ENCODE measurements around the gene DPH7.
A peak's percentile ranks its signal among the peaks of the same experiment; 100 is the strongest.

Gene DPH7

DNA sequence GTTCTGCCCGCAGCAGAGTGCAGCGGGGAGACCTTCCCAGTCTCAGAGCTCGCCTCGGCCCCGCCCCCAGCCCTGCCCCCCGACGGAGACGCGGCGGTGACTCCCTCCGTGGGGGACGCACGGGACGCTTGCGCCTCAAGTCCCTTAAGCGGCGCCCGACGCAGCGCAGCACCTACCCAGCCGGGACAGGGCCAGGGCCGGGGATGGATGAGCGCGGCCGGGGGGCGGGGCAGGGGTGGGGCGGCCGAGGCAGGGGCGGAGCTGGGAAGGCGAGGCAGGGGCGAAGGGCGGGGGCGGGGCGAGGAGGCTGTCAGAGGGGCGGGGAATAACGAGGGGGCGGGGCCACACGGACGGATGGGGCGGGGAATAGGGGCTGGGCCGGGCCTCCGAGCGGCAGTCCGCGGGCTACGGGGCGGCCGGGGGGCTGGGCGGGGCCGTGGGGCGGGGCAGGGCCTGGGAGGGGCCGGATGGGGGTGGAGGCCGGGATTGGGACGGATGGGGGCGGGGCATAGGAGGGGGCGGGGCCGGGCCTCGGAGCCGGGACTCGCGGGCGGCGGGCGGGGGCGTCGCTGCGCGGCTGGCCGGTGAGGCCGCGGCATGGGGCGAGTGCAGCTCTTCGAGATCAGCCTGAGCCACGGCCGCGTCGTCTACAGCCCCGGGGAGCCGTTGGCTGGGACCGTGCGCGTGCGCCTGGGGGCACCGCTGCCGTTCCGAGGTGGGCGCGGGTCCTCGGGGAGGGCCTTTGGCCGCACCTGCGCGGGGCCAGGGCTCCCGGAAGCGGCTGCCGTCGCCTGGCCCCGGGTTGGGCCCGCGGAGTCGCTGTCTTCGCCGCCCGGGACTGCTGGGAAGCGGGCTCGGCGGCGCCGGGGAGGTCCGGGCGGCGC, 26.6 kb upstream of the DPH7 start, which contains the start of gene ARRDC1:
Gene ARRDC1, plus strand, starts transcription at position 566 of the 884 bp plus-strand sequence. Its CDS starts 32 bp downstream, at position 598.
- Histone ChIP-seq H3K4me1 (ENCODE audit: insufficient read depth, low read length, poor library complexity, severe bottlenecking) (peaks cover 27% of the 10 kb centered on the region), H3K27me3 (ENCODE audit: insufficient read depth, low read length, poor library complexity, severe bottlenecking) (no peaks in the 10 kb centered on the region), H3K9me3 (ENCODE audit: insufficient read depth, low read depth, low read length) (no peaks in the 10 kb centered on the region), H2AFZ (ENCODE audit: low read length) (peak within 1 kb of the TSS; percentile 81; the same call in 1 of the 2 replicates), H4K20me1 (ENCODE audit: insufficient read depth, low read length, poor library complexity, severe bottlenecking) (peaks cover 15% of the 10 kb centered on the region), H3K79me2 (ENCODE audit: insufficient read depth, low read length) (peaks cover 17% of the 10 kb centered on the region), H3K9ac (ENCODE audit: low read depth, low read length, poor library complexity, severe bottlenecking) (peak within 1 kb of the TSS; percentile 75), H3K36me3 (ENCODE audit: insufficient read depth, low read length) (no peaks in the 10 kb centered on the region), H3K4me2 (ENCODE audit: low read depth, low read length, poor library complexity, severe bottlenecking) (peak within 1 kb of the TSS; percentile 94), H3K4me3 (ENCODE audit: low read length, poor library complexity, severe bottlenecking) (peak within 1 kb of the TSS; percentile 85), H3K9me2 (replicated peaks; ENCODE audit: low read depth, low read length) (no peaks in the 10 kb centered on the region), H3F3A (ENCODE audit: low read depth) (0 out of 2 replicates have a peak, but pooled peaks cover 2% of the 10 kb centered on the region)
- TF ChIP-seq, protein P1, sequence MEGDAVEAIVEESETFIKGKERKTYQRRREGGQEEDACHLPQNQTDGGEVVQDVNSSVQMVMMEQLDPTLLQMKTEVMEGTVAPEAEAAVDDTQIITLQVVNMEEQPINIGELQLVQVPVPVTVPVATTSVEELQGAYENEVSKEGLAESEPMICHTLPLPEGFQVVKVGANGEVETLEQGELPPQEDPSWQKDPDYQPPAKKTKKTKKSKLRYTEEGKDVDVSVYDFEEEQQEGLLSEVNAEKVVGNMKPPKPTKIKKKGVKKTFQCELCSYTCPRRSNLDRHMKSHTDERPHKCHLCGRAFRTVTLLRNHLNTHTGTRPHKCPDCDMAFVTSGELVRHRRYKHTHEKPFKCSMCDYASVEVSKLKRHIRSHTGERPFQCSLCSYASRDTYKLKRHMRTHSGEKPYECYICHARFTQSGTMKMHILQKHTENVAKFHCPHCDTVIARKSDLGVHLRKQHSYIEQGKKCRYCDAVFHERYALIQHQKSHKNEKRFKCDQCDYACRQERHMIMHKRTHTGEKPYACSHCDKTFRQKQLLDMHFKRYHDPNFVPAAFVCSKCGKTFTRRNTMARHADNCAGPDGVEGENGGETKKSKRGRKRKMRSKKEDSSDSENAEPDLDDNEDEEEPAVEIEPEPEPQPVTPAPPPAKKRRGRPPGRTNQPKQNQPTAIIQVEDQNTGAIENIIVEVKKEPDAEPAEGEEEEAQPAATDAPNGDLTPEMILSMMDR (conservative IDR thresholded peaks at IDR 0.05; ENCODE audit: low read length) = no peak
- TF ChIP-seq EZH2phosphoT487 (IDR thresholded peaks at IDR 0.05; ENCODE audit: borderline replicate concordance) = no peak

DNA sequence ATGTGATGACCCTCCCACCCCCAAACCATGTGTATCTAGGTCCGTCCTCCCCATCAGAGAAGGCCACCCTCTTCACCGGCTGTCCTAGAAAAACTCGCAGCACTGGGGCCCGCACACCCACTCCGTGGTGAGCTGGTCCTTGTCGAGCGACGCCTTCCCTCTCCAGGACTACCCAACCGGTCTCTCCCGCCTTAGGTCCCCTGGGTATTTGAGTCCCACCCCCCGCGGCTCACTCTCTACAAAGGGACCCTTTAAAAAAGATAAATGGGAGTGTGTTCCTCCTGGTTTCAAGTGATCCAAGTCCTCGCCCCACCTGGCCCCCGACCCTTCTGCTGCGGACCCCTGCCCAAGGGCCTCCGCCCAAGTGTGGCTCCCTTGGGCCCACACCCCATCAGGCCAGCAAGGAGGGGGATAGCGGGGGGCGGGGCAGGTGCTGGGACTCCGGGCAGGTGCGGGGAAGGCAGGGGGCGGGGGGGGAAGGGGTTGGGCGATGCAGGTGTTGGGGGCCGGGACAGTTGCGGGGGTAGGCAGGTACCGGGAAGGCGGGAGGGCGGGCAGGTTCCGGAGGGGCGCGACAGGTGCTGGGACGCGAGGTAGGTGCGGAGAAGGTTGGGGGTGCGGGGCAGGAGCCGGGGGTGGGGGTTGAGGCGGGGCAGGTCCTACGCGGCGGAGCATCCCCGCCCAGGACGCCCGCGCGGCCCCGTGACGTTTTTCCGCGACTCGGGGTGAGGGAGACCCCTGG, 25.8 kb upstream of the DPH7 start:
- TF ChIP-seq, protein P1 (conservative IDR thresholded peaks at IDR 0.05; ENCODE audit: low read length) = no peak
- Histone ChIP-seq H3K9ac (ENCODE audit: low read depth, low read length, poor library complexity, severe bottlenecking) (no peak overlapping the region), H3K79me2 (ENCODE audit: insufficient read depth, low read length) (peaks cover 17% of the 10 kb centered on the region), H3K9me2 (replicated peaks; ENCODE audit: low read depth, low read length) (no peaks in the 10 kb centered on the region), H3K27me3 (ENCODE audit: insufficient read depth, low read length, poor library complexity, severe bottlenecking) (no peaks in the 10 kb centered on the region), H3K4me1 (ENCODE audit: insufficient read depth, low read length, poor library complexity, severe bottlenecking) (peaks cover 27% of the 10 kb centered on the region), H3K4me3 (ENCODE audit: low read length, poor library complexity, severe bottlenecking) (peak overlapping the region; percentile 29), H3F3A (ENCODE audit: low read depth) (0 out of 2 replicates have a peak, but pooled peaks cover 2% of the 10 kb centered on the region), H3K36me3 (ENCODE audit: insufficient read depth, low read length) (no peaks in the 10 kb centered on the region), H3K9me3 (ENCODE audit: insufficient read depth, low read depth, low read length) (no peaks in the 10 kb centered on the region), H4K20me1 (ENCODE audit: insufficient read depth, low read length, poor library complexity, severe bottlenecking) (peaks cover 15% of the 10 kb centered on the region), H3K4me2 (ENCODE audit: low read depth, low read length, poor library complexity, severe bottlenecking) (peak overlapping the region; percentile 34), H2AFZ (ENCODE audit: low read length) (no peak overlapping the region)

DNA sequence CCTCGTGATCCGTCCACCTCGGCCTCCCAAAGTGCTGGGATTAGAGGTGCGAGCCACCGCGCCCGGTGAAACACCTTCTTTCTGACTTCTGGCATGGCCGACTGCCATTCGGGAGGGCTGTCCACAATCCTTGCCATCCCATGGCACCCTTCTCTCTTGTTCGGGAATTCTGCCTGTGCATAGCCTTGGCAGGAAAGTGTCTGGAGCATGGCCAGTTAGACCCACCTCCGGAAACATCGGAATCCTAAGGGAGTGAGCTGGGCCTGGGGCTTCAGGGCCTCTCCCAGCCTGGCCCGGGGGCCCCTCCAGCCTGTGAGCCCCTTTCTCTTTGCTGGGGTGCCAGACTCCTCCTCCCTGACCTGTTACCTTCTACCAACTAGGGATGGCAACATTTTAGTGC, 25.2 kb upstream of the DPH7 start:
- Histone ChIP-seq H2AFZ (ENCODE audit: low read length) (no peak overlapping the region), H3K9me3 (ENCODE audit: insufficient read depth, low read depth, low read length) (no peaks in the 10 kb centered on the region), H3K79me2 (ENCODE audit: insufficient read depth, low read length) (peaks cover 17% of the 10 kb centered on the region), H3K27me3 (ENCODE audit: insufficient read depth, low read length, poor library complexity, severe bottlenecking) (no peaks in the 10 kb centered on the region), H3K4me1 (ENCODE audit: insufficient read depth, low read length, poor library complexity, severe bottlenecking) (peaks cover 27% of the 10 kb centered on the region), H3K36me3 (ENCODE audit: insufficient read depth, low read length) (no peaks in the 10 kb centered on the region), H3K4me3 (ENCODE audit: low read length, poor library complexity, severe bottlenecking) (no peak overlapping the region), H3K9ac (ENCODE audit: low read depth, low read length, poor library complexity, severe bottlenecking) (no peak overlapping the region), H3K9me2 (replicated peaks; ENCODE audit: low read depth, low read length) (no peaks in the 10 kb centered on the region), H4K20me1 (ENCODE audit: insufficient read depth, low read length, poor library complexity, severe bottlenecking) (peaks cover 15% of the 10 kb centered on the region), H3F3A (ENCODE audit: low read depth) (0 out of 2 replicates have a peak, but pooled peaks cover 2% of the 10 kb centered on the region), H3K4me2 (ENCODE audit: low read depth, low read length, poor library complexity, severe bottlenecking) (no peak overlapping the region)
- no peak for TF ChIP-seq EZH2phosphoT487 (IDR thresholded peaks at IDR 0.05; ENCODE audit: borderline replicate concordance)
- TF ChIP-seq, protein P1 (conservative IDR thresholded peaks at IDR 0.05; ENCODE audit: low read length) = no peak
